Measurements from ENCODE around the gene ARL14.

Gene ARL14

DNA sequence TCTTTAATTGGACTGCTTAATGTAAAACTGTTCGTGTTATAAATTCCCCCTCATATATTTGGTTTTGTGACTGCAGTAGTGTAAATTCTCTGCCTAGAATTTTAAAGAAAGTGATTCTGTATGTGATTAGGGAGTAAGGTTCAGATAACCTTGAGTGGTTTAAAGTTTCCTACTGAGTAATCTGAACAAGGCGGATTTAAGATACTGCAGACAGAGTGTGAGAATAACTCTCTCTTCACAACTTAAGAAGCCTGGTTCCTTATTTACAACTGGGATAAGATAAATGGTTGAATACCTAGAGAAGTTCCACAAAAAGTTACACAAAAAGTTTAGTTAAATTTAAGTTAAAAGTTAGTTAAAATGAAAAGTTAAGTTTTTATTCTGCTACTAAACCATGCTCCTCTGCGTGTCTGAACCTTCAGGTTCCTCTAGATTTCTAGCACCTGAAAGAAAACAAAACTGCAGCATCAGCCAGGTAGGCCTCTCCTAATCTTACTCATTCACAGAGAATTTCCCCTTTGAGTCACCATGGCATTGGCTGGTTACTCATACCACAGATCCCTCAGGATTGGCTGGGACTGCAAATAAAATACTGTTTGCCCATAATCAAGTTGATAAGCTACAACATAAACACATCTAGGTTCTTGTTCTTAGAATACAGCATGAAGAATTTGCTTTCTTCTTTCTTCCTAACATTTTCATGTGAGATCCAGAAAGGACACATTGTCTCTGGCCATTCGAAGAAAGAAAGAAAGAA is at the start of gene ARL14:
Gene ARL14 (plus strand): TSS at position 614 of the 757 bp plus-strand sequence. CDS start 187 bp downstream, outside the sequence.
- DNase-seq = no peak

DNA sequence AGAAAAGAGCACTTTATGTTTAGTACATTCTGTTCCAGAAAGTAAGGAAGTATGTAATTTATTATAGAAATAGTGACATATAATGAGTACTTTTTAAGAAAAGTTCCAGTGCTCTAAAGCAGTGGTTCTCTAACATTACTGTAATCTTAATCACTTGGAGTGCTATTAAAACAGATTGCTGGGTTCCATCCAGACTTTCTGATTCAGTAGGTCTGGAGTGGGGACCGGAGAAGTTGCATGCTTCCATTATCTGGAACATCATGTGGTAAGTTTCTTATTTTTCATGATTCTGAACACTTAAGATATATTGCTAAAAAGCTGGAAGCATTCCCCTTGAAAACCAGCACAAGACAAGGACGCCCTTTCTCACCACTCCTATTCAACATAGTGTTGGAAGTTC is 47.5 kb upstream of the ARL14 start:
- DNase-seq = no peak

DNA sequence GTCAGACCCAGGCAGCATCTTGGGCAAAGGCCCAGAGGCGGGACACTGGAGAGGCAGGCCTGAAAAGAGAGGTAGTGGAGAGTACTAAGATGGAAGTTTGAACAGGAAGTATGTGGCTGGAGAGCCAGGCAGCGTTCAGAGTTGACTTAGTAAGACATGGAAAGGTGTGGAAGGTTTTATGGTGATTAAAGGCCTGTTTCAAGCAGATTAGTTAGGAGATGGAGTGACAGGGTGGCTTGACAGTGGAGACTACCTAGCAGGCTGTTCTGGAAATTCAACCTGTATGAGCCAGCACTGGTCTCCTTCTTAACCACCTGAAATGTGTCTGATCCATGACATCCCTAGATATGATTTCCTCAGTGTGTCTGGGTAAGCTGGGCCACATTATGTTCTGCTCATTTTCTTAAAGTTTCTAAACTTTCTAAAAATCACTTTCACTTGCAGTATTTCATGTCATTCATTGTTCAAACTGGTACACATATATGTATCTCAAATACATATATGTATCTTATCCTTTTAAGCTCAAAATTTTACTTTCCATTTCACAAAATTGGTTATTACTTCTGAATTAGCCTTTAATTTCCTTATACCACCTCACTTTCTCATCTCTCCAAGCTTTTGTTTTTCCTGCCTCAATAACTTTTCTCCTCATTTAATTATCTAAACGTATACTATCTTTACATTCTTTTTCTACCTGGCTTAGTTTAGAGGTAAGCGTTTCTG is 43.4 kb upstream of the ARL14 start:
- DNase-seq = no peak

DNA sequence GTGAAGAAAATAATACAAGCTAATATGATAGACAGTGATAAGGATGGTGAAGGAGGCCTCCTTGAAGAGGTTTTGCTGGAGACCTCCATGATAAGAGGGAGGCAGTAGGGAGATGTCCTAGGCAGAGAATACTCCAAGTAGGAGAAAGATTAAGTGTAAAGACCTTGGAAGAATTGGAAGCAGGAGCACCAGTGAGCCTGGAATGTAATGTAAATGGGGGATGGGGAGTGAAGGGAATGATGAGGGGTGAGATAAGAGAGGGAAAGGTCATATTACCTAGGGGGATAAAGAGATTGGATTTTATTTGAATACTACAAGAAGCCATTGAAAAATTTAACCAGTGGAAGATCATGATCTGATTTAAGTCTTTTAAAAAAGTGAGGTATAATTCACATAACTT is 41.7 kb upstream of the ARL14 start:
- no peak for DNase-seq

DNA sequence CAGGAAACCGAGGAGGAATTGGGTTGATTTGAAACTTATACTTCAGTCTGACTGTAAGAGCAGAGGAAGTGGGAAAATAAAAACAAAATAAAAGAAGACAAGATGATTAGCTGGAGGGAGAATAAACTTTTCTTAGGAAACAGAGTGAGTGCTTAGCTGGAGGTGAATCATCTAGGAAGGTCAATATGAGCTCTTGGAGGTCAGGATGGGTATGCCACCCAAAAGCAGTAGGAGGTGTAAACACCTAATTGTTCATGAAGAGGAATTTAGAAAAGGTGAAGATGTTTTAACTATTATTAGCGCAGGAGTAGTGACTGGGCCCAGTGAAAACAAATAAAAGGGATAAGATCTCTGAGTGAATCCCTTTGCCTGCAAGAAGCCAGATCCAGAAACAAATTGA is 39.9 kb upstream of the ARL14 start:
- DNase-seq = no peak

DNA sequence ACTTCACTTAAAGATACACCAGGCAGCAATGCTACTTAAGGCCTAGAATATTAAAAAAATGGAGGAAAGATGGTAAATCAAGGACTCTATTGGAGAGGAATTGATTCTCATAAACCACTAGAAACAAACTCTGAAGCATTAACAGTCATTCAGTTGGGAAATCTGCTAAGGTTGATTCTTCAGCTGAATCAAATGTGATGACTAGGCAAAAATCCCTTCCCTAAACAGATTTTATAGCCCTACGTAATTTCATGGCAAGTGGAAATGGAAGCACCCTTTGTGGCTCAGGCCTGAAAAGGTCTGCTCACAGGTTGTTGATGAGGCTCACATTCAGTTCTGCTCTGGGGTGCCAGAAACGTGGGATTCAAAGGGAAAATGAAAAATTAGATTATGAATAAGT is 38.8 kb upstream of the ARL14 start:
- DNase-seq = no peak

DNA sequence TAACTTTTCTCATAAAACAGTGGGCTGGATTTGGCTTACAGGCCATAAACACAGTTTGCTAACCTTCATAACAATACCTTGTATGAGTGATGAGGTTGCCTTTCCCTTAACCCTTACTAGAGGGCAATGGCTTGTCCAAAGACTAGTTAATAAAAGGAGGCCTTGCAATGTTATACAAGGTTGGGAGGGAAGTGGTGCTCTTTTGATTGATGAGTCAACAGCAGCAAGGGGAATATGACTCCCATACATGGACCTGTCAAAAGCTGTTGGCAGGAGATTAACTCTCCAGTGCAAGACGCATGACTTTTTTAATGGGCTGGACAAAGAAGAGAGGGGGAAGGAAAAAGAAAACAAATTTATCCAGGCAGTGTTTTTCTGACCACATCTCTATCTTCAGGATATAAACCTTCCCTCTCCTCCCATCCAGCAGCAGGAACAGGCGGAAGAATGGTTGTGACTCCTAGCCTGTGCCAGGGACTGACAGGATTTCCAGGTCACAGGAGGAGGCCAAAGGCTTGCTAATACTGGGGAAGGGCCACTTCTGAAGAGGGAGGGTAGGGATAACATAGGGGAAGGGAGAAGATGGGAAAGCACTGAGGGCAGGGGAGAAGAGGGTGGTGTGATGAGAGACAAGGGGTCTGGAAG is 35.2 kb upstream of the ARL14 start:
- DNase-seq = no peak

DNA sequence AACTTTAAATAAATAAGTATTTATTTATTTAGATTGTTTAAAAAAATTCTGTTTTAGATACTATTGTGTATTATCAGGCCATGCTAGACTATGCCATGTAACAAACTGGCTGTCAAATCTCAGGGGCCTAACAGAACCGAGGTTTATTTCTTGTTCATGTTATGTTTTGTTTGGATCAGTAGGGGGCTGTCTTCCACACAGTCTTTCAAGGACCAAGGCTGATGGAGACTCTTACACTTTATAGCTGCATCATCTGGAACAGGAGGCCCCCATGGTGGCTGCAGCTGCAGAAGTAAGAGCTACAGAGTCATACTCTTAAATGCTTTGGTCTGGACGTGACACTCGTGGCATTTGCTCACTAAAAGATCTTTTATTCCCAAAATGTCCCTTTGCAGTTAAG is 33.0 kb upstream of the ARL14 start:
- DNase-seq = no peak

DNA sequence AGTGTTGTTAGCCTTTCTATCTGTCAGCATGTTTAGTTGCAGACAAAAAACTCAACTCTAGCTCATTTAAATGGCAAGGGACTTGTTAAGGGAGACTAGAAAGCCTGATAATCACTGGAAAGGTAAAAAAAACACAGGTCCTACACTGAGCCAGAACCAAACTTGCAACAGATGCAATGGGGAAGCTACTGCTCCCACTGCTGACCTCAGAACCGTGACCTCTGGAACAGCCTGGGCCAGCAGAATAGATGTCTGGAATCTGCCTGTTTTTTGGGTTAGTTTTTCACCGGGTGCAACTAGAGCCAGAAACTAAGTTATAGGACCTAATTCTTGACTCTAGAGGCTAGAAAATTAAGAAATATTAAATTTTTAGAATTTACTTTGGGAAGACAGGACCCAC is 32.5 kb upstream of the ARL14 start:
- no peak for DNase-seq

DNA sequence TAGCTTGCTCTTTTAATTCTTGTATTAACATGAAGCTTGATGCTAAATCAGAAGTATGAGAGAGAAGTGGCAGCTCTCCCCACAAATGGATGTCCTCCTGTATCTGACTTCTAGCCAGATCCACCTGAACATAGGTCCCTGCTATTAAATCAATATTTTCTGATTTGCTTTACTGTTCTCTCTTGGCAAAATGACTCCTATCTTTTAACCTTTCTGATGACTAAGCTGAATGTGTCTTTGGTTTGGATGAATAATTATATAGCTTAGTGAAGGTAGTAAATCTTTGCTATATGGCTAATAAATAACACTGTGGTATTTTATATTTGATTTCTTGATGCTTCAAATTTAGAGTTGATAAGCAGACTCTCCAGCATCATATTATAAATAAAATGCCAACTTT is 28.3 kb upstream of the ARL14 start:
- DNase-seq = no peak

DNA sequence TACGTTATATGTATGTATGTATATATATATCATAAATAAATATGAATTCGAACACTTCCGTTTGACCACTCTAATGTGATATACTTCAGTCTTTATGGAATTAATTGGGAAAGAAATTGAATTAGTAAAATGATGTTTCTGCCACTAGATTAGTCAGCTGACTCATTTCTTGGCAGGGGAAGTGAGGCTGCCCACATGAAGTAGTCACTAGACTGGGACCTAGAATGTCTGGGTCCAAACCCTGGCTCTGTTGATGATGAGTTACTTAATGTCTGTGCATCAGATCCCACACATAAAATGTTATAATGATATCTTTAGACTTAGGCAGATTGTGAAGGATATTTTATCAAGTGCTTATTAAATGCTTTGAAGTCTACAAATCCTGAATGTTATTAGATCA is 27.4 kb upstream of the ARL14 start:
- no peak for DNase-seq

DNA sequence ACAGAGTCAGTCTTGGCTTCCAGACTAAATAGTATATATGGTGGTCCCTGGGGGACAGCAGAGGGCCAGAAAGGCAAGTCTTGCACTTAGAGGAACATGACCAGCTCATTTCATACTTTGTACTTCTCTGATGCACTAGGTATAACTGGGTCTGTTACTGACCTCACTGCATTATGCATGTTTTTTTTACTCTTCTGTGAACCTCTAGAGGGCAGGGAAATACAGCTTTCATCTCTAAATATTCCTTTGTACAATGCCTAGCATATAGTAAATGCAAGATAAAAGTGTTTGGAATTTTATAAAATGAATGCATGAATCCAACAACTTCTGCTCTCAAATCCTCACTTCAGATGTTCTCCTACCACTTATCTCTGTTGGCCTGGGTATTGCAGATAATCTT is 23.4 kb upstream of the ARL14 start:
- DNase-seq = no peak

DNA sequence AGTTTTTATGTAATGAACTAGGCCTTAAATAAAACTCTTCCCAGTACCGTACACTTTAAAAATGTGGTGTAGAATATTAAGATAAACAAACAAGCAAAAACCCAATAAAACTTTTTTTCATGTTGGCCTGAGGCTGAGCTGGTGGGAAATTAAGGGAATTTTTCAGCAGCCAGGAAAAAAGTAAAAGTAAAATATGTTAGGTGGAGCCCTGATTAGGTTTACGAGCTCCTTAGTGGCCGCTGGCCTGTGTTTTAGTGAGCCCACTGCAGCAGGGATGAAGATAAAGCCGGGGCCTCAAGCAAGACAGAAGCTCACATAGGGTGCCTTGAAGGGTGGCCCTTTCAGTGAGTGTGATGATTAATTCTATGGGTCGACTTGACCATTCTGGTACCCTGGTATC is 16.1 kb upstream of the ARL14 start:
- DNase-seq = no peak

DNA sequence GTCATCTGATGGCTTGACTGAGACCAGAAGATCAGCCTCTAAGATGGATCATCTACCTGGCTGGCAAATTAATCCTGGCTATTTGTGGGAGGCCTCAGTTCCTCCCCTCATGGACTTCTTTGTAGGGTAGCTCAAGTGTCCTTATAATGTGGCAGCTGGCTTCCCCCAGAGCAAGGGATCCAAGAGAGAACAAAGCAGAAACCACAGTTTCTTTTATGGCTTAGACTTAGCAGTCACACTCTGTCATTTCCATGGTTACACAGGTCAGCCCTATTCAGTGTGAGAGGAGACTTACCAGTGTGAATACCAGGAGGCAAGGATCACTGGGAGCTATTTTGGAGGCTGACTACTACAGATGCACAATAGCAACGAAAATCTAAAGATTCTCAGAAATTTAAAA is 15.3 kb upstream of the ARL14 start:
- peak; percentile 21 for DNase-seq

DNA sequence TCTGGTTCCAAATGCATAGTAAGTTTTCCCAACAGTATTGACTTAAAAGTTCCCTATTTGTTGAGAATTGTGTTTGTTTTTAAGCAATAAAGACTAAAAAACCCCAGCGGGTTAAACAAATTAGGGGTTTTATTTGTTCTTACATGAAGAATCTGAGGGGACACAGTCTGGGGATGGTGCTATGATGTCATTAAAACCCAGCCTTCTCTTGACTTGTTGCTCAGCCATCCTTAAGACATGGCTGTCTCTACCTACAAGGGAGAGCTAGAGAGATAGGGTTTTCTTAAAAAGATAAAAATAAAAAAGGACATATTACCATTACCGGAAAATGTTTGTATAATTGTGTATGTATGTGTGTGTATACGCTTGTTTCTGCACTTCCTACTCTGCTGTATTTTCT is 11.7 kb upstream of the ARL14 start:
- DNase-seq = no peak

DNA sequence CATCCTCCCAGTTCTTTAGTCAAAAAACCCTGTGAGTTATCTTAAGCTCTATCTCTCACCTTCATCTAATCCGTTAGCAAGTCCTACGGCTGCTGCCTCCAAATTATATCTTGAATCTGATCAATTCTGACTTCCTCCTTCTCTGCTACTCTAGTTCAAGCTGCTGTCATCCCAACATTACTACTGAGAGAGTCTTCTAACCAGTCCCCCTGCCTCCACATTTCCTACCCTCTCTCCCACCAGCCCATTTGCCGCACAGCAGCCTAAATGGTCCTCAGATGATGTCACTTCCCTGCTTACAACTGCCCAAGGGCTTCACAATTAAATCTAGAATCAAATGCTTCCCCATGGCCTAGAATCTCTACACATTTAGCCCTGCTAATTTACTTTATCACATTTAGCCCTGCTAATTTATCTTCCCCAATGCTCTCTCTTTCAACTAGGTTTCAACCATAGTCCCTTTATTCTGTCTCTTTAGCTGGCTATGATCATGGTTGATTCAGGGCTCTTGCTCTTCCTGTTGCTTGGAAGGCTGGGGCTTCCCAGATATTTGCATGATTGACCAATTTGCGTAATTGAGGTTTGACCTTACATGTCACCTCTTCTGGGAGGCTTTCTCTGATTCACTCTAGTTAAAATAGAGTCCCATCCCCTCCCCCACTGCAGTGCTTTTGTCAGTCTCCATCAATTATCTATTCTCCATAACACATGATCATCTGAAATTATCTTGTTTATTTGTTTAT is 11.0 kb upstream of the ARL14 start:
- no peak for DNase-seq

DNA sequence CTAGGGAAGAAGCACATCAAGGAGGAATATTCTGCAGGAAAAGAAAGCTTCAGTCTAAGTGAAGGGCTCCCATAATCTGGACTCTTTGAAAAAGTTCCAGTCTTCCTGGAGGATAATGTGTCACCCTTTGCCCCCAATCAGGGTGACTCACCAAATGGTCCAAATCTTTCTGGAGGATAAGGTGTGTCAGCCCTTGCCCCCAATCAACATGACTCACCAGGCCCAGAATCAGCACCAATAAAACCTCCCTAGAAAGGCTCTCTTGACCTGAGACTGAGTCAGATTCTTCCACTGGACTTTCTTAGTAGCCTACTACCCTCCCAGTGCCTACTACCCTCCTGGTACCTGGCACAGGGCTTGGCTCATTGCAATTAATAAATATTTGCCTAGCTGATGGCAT is 9.5 kb upstream of the ARL14 start:
- no peak for DNase-seq

DNA sequence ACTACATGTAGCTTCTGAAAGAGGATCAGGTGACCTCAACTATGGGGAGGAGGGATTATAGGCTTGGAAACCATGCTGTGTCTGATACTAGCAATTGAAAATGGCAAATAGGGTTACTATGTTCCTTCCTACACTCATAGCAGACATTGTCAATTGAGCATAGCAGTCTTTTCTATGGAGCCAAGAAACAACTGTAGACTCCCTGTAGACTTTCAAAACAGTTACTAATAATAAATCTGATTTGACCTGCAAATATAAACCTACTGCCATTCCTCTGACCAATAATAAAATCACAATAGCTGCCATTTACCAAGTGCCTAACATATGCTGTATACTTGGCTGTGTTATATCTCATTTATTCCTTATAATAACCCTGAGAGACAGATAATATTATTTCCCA is 8.5 kb upstream of the ARL14 start:
- no peak for DNase-seq

DNA sequence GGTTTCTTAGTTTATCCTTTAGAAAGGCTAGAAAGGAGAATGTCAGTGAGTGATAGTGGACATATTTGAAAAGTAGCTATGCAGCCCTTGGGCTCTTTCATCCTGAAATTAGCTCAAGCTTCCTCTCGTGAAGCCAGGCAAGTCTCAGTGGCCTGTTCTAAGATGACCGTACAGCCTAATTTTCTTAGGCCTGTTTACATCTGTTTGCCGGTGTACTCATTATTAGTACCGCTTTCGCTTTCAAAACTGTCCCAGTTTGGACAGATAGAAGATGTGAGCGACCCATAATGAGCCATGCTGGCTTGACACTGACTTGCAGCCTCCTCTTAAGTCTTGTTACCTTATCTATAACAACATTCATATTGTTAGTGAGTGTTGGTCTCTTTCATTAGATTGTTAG is 5.7 kb upstream of the ARL14 start:
- DNase-seq = no peak

DNA sequence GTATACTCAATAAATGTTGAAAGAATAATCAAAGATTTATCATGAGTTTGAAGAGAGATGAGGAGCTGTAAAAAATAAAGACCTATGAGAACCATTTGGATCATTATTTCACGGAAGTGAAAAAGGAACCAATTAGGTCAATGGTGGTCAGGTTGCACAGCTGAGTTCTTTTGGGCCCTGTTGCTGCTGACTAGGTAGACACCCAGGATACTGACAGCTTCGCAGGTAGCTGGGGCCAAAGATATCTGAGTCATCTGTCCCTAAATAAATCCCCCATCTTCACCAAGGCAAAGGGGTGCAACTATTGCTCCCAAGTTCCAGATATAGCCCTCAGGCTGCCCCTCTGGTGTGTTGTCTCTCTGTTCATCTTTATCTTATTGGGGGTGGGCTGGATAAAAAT is 5.0 kb upstream of the ARL14 start:
- no peak for DNase-seq

DNA sequence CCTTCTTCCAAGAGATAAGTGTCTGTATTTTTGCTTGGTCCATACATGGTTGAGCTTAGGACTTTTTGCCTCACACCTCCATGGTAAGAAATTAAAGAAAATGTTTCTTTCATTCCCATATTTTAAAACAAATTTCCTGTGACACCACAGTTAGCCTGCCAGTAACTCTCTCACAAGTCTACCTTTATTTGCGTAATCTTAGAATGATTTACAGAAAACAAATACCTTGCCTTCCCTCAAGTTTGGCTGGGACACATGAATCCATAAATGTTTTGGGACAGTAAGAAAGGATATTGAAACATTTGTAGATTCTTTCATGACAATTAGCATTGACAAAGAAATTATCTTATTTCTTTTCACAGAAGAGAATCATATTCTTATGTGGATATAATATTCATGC is 3.8 kb upstream of the ARL14 start:
- no peak for DNase-seq

DNA sequence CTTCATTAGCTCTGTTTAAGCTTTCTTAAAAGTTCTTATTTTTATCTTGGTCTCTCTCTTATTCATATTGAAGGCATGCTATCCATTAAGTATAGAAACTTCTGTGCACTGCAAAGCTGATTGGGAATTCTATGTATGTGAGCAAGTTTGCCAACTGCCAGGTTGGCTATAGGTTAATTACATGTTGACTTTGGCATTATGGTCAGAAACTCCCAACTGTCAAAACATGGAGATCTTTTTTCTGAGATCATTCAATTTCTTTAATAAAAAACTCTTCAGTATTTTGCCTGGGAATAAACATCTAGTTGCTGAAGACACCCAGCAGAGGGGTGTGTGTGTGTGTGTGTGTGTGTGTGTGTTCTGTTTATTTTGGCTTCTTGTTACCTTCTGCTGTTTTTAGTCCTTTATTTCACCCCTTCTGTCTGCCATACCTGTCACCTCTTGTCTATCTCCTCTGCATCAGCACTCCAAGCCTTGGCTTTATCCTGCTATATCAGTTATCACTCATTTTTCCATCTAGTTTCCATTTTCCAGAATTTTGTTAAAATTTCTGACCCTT is 1.3 kb upstream of the ARL14 start:
- DNase-seq = no peak

DNA sequence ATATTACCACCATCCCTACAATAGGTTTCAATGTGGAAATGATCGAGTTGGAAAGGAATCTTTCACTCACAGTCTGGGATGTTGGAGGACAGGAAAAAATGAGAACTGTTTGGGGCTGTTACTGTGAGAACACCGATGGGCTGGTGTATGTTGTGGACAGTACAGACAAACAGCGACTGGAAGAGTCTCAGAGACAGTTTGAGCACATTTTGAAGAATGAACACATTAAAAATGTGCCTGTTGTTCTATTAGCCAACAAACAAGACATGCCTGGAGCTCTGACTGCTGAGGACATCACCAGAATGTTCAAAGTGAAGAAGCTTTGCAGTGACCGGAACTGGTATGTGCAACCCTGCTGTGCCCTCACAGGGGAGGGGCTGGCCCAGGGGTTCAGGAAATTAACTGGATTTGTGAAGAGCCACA is 510 bp downstream of the ARL14 start:
- DNase-seq = no peak

All from NCI-H345 (cell line).